HepG2 (cell line): ENCODE data around the gene NECAB2. TPM values are rescaled to one million over a fixed set of nuclear protein-coding genes. Genes with fewer than 3 reads are reported as not detected.

Experiments
- CBX5 ChIP-seq: sonication (generic); formaldehyde crosslinking; IDR thresholded peaks from 2 replicates; pipeline ENCODE4 v1.4.0; 2020; ENCODE audit warnings: missing genetic modification reagents, borderline replicate concordance
- ELF3 ChIP-seq: IDR thresholded peaks from 2 replicates; pipeline ENCODE4 v1.6.1; 2016; ENCODE audit warnings: missing genetic modification reagents, missing compliant biosample characterization
- HOXA3 ChIP-seq: sonication (generic); formaldehyde crosslinking; IDR thresholded peaks from 2 replicates; pipeline ENCODE4 v1.5.0; 2020; ENCODE audit warnings: missing genetic modification reagents
- MIER3 ChIP-seq: IDR thresholded peaks from 2 replicates; pipeline ENCODE4 v1.6.1; 2016; ENCODE audit warnings: missing compliant biosample characterization, borderline replicate concordance
- NCOR1 ChIP-seq: fragments of 200-600 bp; sonication (generic); IDR thresholded peaks from 2 replicates; pipeline ENCODE4 v1.7.0; 2017; ENCODE audit warnings: antibody characterized with exemption, low read length, borderline replicate concordance
- NPAS2 ChIP-seq: sonication (generic); formaldehyde crosslinking; IDR thresholded peaks from 2 replicates; pipeline ENCODE4 v1.8.0; 2022; ENCODE audit warnings: mild to moderate bottlenecking, missing genetic modification reagents, borderline replicate concordance
- POLR2G ChIP-seq: fragments of 200-400 bp; formaldehyde crosslinking; IDR thresholded peaks from 2 replicates; pipeline ENCODE4 v1.6.1; 2018; ENCODE audit warnings: mild to moderate bottlenecking, low read depth, low read length, moderate library complexity
- RBM39 ChIP-seq: fragments of 200-400 bp; formaldehyde crosslinking; IDR thresholded peaks from one replicate; pipeline ENCODE4 v1.6.1; 2018; ENCODE audit warnings: antibody characterized with exemption, mild to moderate bottlenecking, low read depth, low read length; ENCODE audit not compliant: poor library complexity, severe bottlenecking
- SMAD3 ChIP-seq: sonication (generic); formaldehyde crosslinking; IDR thresholded peaks from 2 replicates; pipeline ENCODE4 v1.4.0; 2020; ENCODE audit warnings: missing genetic modification reagents
- ZFP1 ChIP-seq: IDR thresholded peaks from 2 replicates; pipeline ENCODE4 v1.6.1; 2016
- ZNF224 ChIP-seq: sonication (generic); formaldehyde crosslinking; IDR thresholded peaks from 2 replicates; pipeline ENCODE4 v1.5.0; 2020; ENCODE audit warnings: mild to moderate bottlenecking, missing genetic modification reagents
- ZNF33A ChIP-seq: sonication (generic); formaldehyde crosslinking; IDR thresholded peaks from 2 replicates; pipeline ENCODE4 v1.5.1; 2020; ENCODE audit warnings: missing genetic modification reagents, mild to moderate bottlenecking, moderate library complexity, borderline replicate concordance
- ZNF343 ChIP-seq: sonication (generic); formaldehyde crosslinking; IDR thresholded peaks from 2 replicates; pipeline ENCODE4 v1.4.0; 2020; ENCODE audit warnings: mild to moderate bottlenecking, missing genetic modification reagents
- ZNF350 ChIP-seq: sonication (generic); formaldehyde crosslinking; IDR thresholded peaks from 2 replicates; pipeline ENCODE4 v1.4.0; 2020; ENCODE audit warnings: mild to moderate bottlenecking, low read depth, missing genetic modification reagents, borderline replicate concordance
- ZNF546 ChIP-seq: sonication (generic); formaldehyde crosslinking; conservative IDR thresholded peaks from 2 replicates; pipeline ENCODE4 v1.8.1; 2023; ENCODE audit warnings: mild to moderate bottlenecking, missing genetic modification reagents
- ZNF556 ChIP-seq: sonication (generic); formaldehyde crosslinking; IDR thresholded peaks from 2 replicates; pipeline ENCODE4 v1.4.0; 2020; ENCODE audit warnings: mild to moderate bottlenecking, missing genetic modification reagents, borderline replicate concordance
- ZNF720 ChIP-seq: sonication (generic); formaldehyde crosslinking; IDR thresholded peaks from 2 replicates; pipeline ENCODE4 v1.4.0; 2020; ENCODE audit warnings: missing genetic modification reagents
- ZNF761 ChIP-seq: sonication (generic); formaldehyde crosslinking; conservative IDR thresholded peaks from 2 replicates; pipeline ENCODE4 v1.4.0; 2020; ENCODE audit warnings: mild to moderate bottlenecking, missing genetic modification reagents
- ZNF878 ChIP-seq: sonication (generic); formaldehyde crosslinking; IDR thresholded peaks from 2 replicates; pipeline ENCODE4 v1.8.1; 2023; ENCODE audit warnings: mild to moderate bottlenecking, missing genetic modification reagents, moderate library complexity
- polyA plus RNA-seq, 8 experiments: library from polyadenylated mRNA; depleted of rRNA in 3 of 8; stranded (reverse) in 7 of 8; unstranded in 1 of 8; fragments of >200 nt; fragmentation: Illumina TruSeq in 4 of 8; extraction: Trizol in 4 of 8; gene quantifications; 2 replicates each; pipeline versions ENCODE4 v1.2.1 to v1.2.3, GENCODE V29; 2011 to 2016; ENCODE audit warnings: low read depth in 4 of 8, missing spikeins in 1 of 8, mixed read lengths in 1 of 8; ENCODE audit not compliant: insufficient read depth in 1 of 8
- total RNA-seq, 5 experiments: library from RNA; depleted of rRNA; stranded (reverse); fragments of >200 nt; fragmentation: Illumina TruSeq; extraction: Trizol; gene quantifications; 2 replicates each; pipeline ENCODE4 v1.2.3, GENCODE V29; 2016; ENCODE audit warnings: low read depth in 1 of 5
- TF ChIP-seq, protein P1 (sequence below): sonication (generic); formaldehyde crosslinking; IDR thresholded peaks from 2 replicates; pipeline ENCODE4 v1.4.0; 2020; ENCODE audit warnings: mild to moderate bottlenecking, missing genetic modification reagents
- TF ChIP-seq, protein P2 (sequence below): sonication (generic); formaldehyde crosslinking; IDR thresholded peaks from 2 replicates; pipeline ENCODE4 v1.4.0; 2020; ENCODE audit warnings: mild to moderate bottlenecking, low read depth, missing genetic modification reagents

NECAB2 gene
- total and polyA plus RNA-seq, 2 of the 13 experiments (the other 11 are each of a cell fraction or from before 2014, with no cell fraction given): 0.21 to 0.49 TPM

DNA sequence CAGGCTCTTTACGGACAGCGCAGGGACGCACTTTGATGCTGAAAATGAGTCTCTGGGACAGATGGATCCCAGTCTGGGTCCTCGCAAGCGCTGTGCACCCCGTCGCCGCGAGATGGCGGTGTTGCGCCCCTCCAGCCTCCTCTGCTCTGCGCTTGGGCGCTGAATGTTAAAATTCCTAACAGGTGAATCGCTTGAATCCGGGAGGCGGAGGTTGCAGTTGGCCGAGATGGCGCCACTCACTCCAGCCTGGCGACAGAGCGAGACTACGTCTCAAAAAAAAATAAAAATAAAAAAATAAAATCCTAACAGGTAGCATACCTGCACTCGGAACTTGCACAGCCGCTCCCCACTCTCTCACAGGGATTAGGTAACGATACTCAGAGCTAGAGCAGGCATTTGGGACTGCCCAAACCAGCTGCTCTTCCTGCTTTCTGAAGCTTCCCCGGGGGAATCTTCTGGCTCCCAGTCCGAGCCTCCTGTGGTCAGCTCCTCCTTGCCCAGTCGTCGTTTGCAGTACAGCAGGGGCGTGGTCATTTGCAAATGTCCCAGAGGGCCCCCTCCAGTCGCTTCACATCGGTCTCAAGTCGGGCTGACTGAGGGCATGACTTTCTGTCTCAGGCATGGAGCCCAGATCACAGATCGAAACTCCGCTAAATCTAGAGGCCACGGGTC is 41.2 kb upstream of the NECAB2 start (continued):
- TF ChIP-seq NPAS2 (CRISPR knock-in tag) (no peak), ELF3 (peak; percentile 43; the same call in 1 of the 2 replicates), ZNF350 (peak; percentile 86; the same call in 1 of the 2 replicates), ZNF556 (CRISPR knock-in tag) (no peak), HOXA3 (CRISPR knock-in tag) (peak; percentile 64), ZNF720 (no peak), ZNF33A (CRISPR knock-in tag) (no peak), CBX5 (CRISPR knock-in tag) (peak; percentile 59; the same call in 1 of the 2 replicates), RBM39 (no peak), ZFP1 (CRISPR knock-in tag) (no peak), ZNF343 (CRISPR knock-in tag) (no peak), ZNF224 (CRISPR knock-in tag) (no peak), MIER3 (CRISPR knock-in tag) (0 out of 2 replicates have a peak, but pooled peaks have one; percentile 42), ZNF546 (CRISPR knock-in tag) (no peak), NCOR1 (no peak), SMAD3 (CRISPR knock-in tag) (peak; percentile 83; the same call in 1 of the 2 replicates), POLR2G (no peak), ZNF878 (CRISPR knock-in tag) (no peak), ZNF761 (0 out of 2 replicates have a peak, but pooled peaks have one; percentile 35)
- TF ChIP-seq, protein P1, sequence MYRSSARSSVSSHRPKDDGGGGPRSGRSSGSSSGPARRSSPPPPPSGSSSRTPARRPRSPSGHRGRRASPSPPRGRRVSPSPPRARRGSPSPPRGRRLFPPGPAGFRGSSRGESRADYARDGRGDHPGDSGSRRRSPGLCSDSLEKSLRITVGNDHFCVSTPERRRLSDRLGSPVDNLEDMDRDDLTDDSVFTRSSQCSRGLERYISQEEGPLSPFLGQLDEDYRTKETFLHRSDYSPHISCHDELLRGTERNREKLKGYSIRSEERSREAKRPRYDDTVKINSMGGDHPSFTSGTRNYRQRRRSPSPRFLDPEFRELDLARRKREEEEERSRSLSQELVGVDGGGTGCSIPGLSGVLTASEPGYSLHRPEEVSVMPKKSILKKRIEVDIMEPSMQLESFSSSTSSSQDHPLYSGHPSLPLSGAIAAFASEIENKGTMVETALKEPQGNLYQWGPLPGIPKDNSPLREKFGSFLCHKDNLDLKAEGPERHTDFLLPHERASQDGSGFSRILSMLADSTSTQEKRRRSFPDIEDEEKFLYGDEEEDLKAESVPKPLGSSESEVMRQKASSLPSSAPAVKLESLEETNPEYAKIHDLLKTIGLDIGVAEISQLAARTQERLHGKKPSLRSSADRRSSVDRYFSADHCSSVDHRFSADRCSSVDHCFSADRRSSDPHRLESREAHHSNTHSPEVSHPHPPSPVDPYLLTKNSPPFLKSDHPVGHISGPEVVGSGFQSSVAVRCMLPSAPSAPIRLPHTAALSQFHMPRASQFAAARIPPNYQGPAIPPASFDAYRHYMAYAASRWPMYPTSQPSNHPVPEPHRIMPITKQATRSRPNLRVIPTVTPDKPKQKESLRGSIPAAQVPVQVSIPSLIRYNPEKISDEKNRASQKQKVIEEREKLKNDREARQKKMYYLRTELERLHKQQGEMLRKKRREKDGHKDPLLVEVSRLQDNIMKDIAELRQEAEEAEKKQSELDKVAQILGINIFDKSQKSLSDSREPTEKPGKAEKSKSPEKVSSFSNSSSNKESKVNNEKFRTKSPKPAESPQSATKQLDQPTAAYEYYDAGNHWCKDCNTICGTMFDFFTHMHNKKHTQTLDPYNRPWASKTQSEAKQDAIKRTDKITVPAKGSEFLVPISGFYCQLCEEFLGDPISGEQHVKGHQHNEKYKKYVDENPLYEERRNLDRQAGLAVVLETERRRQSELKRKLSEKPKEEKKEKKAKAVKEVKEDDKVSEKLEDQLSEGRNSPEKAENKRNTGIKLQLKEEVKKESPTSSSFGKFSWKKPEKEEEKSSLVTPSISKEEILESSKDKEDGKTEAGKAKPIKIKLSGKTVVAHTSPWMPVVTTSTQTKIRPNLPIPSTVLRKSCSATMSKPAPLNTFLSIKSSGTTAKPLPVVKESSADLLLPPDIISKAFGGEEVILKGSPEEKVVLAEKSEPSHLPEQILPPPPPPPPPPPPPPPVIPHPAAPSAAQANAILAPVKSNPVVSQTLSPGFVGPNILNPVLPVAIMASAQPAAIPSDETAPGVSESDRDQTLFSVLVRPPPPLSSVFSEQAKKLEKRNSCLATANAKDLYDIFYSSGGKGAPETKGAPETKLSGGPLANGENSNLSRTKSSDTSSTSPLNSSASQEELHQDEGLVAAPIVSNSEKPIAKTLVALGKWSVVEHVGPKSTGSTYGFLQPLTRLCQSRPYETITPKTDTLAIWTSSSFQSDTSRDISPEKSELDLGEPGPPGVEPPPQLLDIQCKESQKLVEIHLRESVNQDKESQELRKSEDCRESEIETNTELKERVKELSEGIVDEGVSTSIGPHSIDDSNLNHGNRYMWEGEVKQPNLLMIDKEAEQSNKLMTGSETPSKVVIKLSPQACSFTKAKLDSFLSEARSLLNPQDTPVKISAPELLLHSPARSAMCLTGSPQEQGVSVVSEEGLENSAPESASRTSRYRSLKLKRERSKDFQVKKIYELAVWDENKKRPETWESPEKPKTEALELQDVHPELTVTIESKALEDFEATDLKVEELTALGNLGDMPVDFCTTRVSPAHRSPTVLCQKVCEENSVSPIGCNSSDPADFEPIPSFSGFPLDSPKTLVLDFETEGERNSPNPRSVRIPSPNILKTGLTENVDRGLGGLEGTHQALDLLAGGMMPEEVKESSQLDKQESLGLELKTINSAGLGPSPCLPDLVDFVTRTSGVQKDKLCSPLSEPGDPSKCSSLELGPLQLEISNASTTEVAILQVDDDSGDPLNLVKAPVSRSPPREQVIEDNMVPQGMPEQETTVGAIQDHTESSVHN: no peak
- TF ChIP-seq, protein P2, sequence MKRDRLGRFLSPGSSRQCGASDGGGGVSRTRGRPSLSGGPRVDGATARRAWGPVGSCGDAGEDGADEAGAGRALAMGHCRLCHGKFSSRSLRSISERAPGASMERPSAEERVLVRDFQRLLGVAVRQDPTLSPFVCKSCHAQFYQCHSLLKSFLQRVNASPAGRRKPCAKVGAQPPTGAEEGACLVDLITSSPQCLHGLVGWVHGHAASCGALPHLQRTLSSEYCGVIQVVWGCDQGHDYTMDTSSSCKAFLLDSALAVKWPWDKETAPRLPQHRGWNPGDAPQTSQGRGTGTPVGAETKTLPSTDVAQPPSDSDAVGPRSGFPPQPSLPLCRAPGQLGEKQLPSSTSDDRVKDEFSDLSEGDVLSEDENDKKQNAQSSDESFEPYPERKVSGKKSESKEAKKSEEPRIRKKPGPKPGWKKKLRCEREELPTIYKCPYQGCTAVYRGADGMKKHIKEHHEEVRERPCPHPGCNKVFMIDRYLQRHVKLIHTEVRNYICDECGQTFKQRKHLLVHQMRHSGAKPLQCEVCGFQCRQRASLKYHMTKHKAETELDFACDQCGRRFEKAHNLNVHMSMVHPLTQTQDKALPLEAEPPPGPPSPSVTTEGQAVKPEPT (CRISPR knock-in tag): no peak
